HCT116 (cell line): ENCODE results near the gene CYP26B1. TPM values are rescaled to one million over a fixed set of nuclear protein-coding genes. Genes with fewer than 3 reads are reported as not detected.

Experiments used
- ATAC-seq: fragments of 200-7000 bp; cut with Tn5 transposase; 2 replicates; pipeline ENCODE4 v1.9.1; 2020; ENCODE audit warnings: mild to moderate bottlenecking, moderate library complexity
- BruUV-seq: library from RNA; stranded (reverse); fragments of 400-500 nt; replicated peaks from 2 replicates; lab custom pipeline; 2021; lab: Mats Ljungman, UMichigan
- CTCF ChIA-PET: fragments of 300-600 bp; sonication (Branson Sonifier 250); formaldehyde crosslinking; loops from one replicate; lab custom pipeline; 2021; ENCODE audit warnings: antibody characterized with exemption; lab: Charles Lee
- POLR2A ChIA-PET: fragments of 300-600, 350-600 bp; sonication (Branson Sonifier 250); formaldehyde crosslinking; loops from one replicate; lab custom pipeline; 2021; ENCODE audit warnings: antibody characterized with exemption; lab: Charles Lee
- RAD21 ChIA-PET, 2 experiments: fragments of 300-600 bp; sonication (Branson Sonifier 250); formaldehyde crosslinking; loops; one replicate each; lab custom pipeline; 2023; ENCODE audit warnings: low total read pairs in 2 of 2; ENCODE audit not compliant: uncharacterized antibody in 2 of 2, unreplicated experiment in 2 of 2, low non-redundant PET in 1 of 2; lab: Charles Lee
- DNase-seq: peaks from one replicate; pipeline ENCODE4 v3.0.0-alpha.2; 2010; ENCODE audit warnings: low read depth, low spot score
- H2AFZ ChIP-seq: fragments of 200-600 bp; shearing (Covaris generic), sonication (generic); 2 replicates; pipeline ENCODE4 v1.6.1; 2017; ENCODE audit warnings: low read depth, mixed run types, mixed read lengths, antibody characterized with exemption, low read length; ENCODE audit not compliant: poor library complexity, severe bottlenecking
- H3K27ac ChIP-seq: 2 replicates; pipeline ENCODE4 v1.5.1; 2012; ENCODE audit warnings: low read depth, low read length
- H3K27me3 ChIP-seq: fragments of 200-600 bp; sonication (generic); 2 replicates; pipeline ENCODE4 v1.6.1; 2016; ENCODE audit warnings: mixed run types, low read length, mixed read lengths; ENCODE audit not compliant: insufficient read depth
- H3K36me3 ChIP-seq, 2 experiments: fragments of 200-500 bp in 1 of 2; fragments of 200-600 bp in 1 of 2; sonication (Bioruptor generic) in 1 of 2; sonication (generic) in 1 of 2; 2 replicates each; pipeline versions ENCODE4 v1.5.1 to v1.6.1; 2014 to 2016; ENCODE audit warnings: low read length in 2 of 2, inconsistent platforms in 1 of 2, mixed read lengths in 1 of 2, mixed run types in 1 of 2; ENCODE audit not compliant: insufficient read depth in 2 of 2, control insufficient read depth in 1 of 2
- H3K4me1 ChIP-seq, 2 experiments: fragments of 200-600 bp in 1 of 2; sonication (generic) in 1 of 2; 2 replicates each; pipeline versions ENCODE4 v1.5.1 to v1.6.1; 2012 to 2017; ENCODE audit warnings: low read length in 2 of 2, inconsistent platforms in 1 of 2, mild to moderate bottlenecking in 1 of 2, mixed read lengths in 1 of 2, mixed run types in 1 of 2, moderate library complexity in 1 of 2; ENCODE audit not compliant: insufficient read depth in 2 of 2, control insufficient read depth in 1 of 2
- H3K4me2 ChIP-seq: fragments of 200-600 bp; sonication (generic); 2 replicates; pipeline ENCODE4 v1.6.1; 2017; ENCODE audit warnings: mixed run types, low read length, mixed read lengths
- H3K4me3 ChIP-seq, 2 experiments: fragments of 200-600 bp in 1 of 2; sonication (generic) in 1 of 2; replicated peaks in 1 of 2; 2 replicates each; pipeline ENCODE4 v1.5.1; 2011 to 2016; ENCODE audit warnings: low read length in 2 of 2, control low read depth in 1 of 2, low read depth in 1 of 2, mild to moderate bottlenecking in 1 of 2, mixed read lengths in 1 of 2, mixed run types in 1 of 2
- H3K79me2 ChIP-seq: fragments of 200-600 bp; sonication (generic); 2 replicates; pipeline ENCODE4 v1.6.1; 2017; ENCODE audit warnings: mild to moderate bottlenecking, mixed run types, low read length, moderate library complexity, mixed read lengths; ENCODE audit not compliant: insufficient read depth
- H3K9ac ChIP-seq: fragments of 200-600 bp; sonication (generic); 2 replicates; pipeline ENCODE4 v1.6.1; 2016; ENCODE audit warnings: low read length, mixed read lengths
- H3K9me2 ChIP-seq: fragments of 200-600 bp; sonication (generic), shearing (Covaris generic); 2 replicates; pipeline ENCODE4 v1.6.1; 2017; ENCODE audit warnings: mixed run types, mild to moderate bottlenecking, moderate library complexity; ENCODE audit not compliant: insufficient read depth
- H3K9me3 ChIP-seq, 2 experiments: fragments of 200-500 bp in 1 of 2; fragments of 200-600 bp in 1 of 2; sonication (Bioruptor generic) in 1 of 2; sonication (generic) in 1 of 2; 2 replicates each; pipeline ENCODE4 v1.6.1; 2014 to 2017; ENCODE audit warnings: low read length in 2 of 2, mixed read lengths in 2 of 2, inconsistent platforms in 1 of 2, low read depth in 1 of 2, mild to moderate bottlenecking in 1 of 2, mixed run types in 1 of 2, moderate library complexity in 1 of 2; ENCODE audit not compliant: control insufficient read depth in 1 of 2, insufficient read depth in 1 of 2
- H4K20me1 ChIP-seq: fragments of 200-600 bp; sonication (generic), shearing (Covaris generic); 2 replicates; pipeline ENCODE4 v1.6.1; 2017; ENCODE audit warnings: mixed run types, mild to moderate bottlenecking, moderate library complexity; ENCODE audit not compliant: insufficient read depth
- YY1 ChIP-seq: IDR thresholded peaks from 2 replicates; pipeline ENCODE4 v1.6.1; 2011; ENCODE audit warnings: low read length, low read depth, moderate library complexity, mild to moderate bottlenecking; ENCODE audit not compliant: insufficient replicate concordance; ENCODE audit errors: extremely low read depth
- ZBTB33 ChIP-seq: IDR thresholded peaks from 2 replicates; pipeline ENCODE4 v1.6.1; 2011; ENCODE audit warnings: mild to moderate bottlenecking, low read length, moderate library complexity; ENCODE audit not compliant: insufficient replicate concordance; ENCODE audit errors: extremely low read depth
- ZFX ChIP-seq: fragments of 450-650 bp; IDR thresholded peaks from 2 replicates; pipeline ENCODE4 v1.6.1; 2017
- ZNF274 ChIP-seq: fragments of 200-500 bp; sonication (Bioruptor generic); IDR thresholded peaks from 2 replicates; pipeline ENCODE4 v1.6.1; 2014; ENCODE audit warnings: mild to moderate bottlenecking, low read depth, low read length, inconsistent platforms
- intact Hi-C: fragments of 100-400 bp; cut with micrococcal nuclease; formaldehyde crosslinking; loops from 2 replicates; pipeline ENCODE4 v1.10.0; 2022
- total RNA-seq: library from RNA; stranded (reverse); gene quantifications from one replicate; pipeline ENCODE4 v1.2.1, GENCODE V29; 2021; ENCODE audit not compliant: unreplicated experiment
- TF ChIP-seq, protein P1 (sequence below): IDR thresholded peaks from 2 replicates; pipeline ENCODE4 v1.6.1; 2012

The CYP26B1 gene
- total RNA-seq, 1 experiment from 2014 or later, result 21.1 TPM

DNA sequence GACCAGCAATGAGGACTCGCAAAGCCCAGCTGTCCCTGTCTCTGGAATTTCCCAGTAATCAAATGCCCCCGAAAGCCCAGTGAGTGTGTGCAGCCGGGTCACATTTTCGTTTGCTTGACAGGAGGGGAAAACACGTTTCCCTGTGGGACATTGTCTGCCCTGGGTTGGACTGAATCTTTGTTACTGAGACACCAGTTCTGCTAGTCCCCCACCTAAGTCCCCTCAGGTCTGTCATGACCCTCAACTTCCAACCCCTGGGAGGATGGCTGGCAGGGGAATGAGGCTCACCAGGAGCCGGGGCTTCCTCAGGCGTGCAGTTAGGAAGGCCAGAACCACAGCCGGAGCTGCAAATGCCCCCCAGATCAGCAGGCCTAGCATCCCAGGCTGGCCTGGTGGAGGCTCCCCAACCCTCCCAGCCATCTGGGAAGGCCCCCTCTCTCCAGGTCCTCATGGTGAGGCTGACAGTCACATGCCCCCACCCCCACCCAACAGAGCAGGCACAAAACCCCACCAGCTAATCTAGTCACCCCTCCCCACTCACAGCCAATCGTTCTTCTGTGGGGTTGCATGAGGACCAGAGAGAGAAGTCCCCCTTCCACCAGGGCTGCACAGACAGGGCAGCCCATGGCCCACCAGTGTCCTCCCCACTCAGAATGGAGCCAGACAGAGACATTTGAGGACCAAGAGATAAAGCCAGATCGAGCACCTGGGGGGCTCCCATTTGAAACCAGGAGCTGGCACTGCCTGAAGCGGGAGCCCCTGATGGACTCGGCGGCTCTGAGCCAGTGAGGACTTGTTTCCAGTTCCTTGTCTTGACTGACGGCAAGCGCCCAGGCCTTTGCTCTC, 33.6 kb downstream of the CYP26B1 start:
- H3K4me3 ChIP-seq, result no peak overlapping the region
- ChIA-PET POLR2A (no interaction called here), RAD21 (interaction anchor here (0.7 to 2.2 kb wide), 2 partner anchors 190 kb away, joined by 3 to 7 read pairs; no protein-coding TSS in a partner anchor), CTCF (interaction anchor here (2.3 kb wide), 1 partner anchor 190 kb away, joined by 6 read pairs; no protein-coding TSS in a partner anchor)
- H3K4me2 ChIP-seq, result no peak overlapping the region
- H2AFZ ChIP-seq, result no peak overlapping the region
- intact Hi-C loops, result no loop called here
- no peaks in the 10 kb centered on the region for H3K9me2 ChIP-seq
- H3K27me3 ChIP-seq, result no peaks in the 10 kb centered on the region
- no peak overlapping the region for H3K27ac ChIP-seq
- DNase-seq, result no peak
- no peaks in the 10 kb centered on the region for H3K79me2 ChIP-seq
- no peaks in the 10 kb centered on the region for H3K36me3 ChIP-seq
- BruUV-seq, result no TSS peak
- TF ChIP-seq, protein P1, sequence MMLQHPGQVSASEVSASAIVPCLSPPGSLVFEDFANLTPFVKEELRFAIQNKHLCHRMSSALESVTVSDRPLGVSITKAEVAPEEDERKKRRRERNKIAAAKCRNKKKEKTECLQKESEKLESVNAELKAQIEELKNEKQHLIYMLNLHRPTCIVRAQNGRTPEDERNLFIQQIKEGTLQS, result no peak
- TF ChIP-seq ZNF274, result no peak
- TF ChIP-seq YY1, result no peak
- TF ChIP-seq ZFX, result no peak
- TF ChIP-seq ZBTB33, result no peak
- TF ChIP-seq, all 23 proteins: peak for 0
- Histone ChIP-seq H3K9ac (no peak overlapping the region), H3K4me1 (peaks cover 22 to 34% of the 10 kb centered on the region in 2 experiments), H4K20me1 (no peaks in the 10 kb centered on the region), H3K9me3 (no peaks in the 10 kb centered on the region)
- ATAC-seq, result no peak
